GM12891 (cell line): Measurements from ENCODE around the gene UGT1A4.

Experiments used
- POLR2A ChIP-seq: IDR thresholded peaks from 2 replicates; pipeline ENCODE4 v1.6.1; 2011; ENCODE audit warnings: low read depth, low read length, control low read depth
- POLR2AphosphoS5 ChIP-seq: IDR thresholded peaks from 2 replicates; pipeline ENCODE4 v1.6.1; 2011; ENCODE audit warnings: low read depth, low read length, control low read depth
- POU2F2 ChIP-seq: IDR thresholded peaks from 2 replicates; pipeline ENCODE4 v1.6.1; 2011; ENCODE audit warnings: low read depth, mild to moderate bottlenecking, control low read depth, low read length, moderate library complexity
- TAF1 ChIP-seq: IDR thresholded peaks from 2 replicates; pipeline ENCODE4 v1.6.1; 2011; ENCODE audit warnings: low read depth, low read length, control low read depth

DNA sequence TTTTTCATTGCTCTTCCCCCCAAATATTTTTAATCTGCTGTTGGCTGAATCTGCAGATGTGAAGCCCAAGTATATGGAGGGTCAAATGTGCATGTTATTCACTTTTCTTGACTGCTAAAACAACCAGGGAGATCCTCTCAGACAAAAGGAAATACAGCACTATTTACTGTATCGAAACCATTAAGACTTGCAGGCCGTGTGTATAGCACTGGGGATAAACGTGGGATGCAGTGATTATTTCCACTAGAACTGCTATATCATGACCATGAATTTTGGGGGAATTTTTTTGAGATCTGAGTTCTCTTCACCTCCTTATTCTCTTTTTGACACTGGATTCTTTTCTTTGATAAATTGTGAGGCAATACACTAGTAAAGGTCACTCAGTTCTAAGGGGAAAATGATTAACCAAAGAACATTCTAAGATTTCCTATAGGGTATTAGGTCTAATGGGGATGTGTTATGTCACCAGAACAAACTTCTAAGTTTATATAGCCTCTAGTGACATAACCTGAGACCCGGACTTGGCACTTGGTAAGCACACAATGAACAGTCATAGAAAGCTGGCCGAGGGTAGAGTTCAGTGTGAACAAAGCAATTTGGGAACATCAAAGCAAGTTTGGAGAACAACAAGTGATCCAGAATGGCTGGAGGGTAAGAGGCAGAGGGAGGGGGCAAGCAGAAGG lies 26.7 kb downstream of the UGT1A4 start:
- TF ChIP-seq POU2F2 (no peak), POLR2A (no peak), POLR2AphosphoS5 (no peak), TAF1 (no peak)
